ENCODE results near the gene TMEM129.
A peak's percentile ranks its signal among the peaks of the same experiment; 100 is the strongest.

The TMEM129 gene

GRCh38 chr4:1762264-1763010 lies 41.3 kb upstream of the TMEM129 start:
- TF ChIP-seq GATA2 (IDR thresholded peaks at IDR 0.05; ENCODE audit: low read depth, low read length) (no peak), GATA3 (IDR thresholded peaks at IDR 0.05; ENCODE audit: low read depth, low read length) (no peak)

- TF ChIP-seq GATA3 (IDR thresholded peaks at IDR 0.05; ENCODE audit: low read depth, low read length), result no peak
- no peak for TF ChIP-seq GATA2 (IDR thresholded peaks at IDR 0.05; ENCODE audit: low read depth, low read length)
These were observed 40.1 kb upstream of the TMEM129 start for GRCh38 chr4:1761130-1761689.

GRCh38 chr4:1760521-1761071 lies 39.5 kb upstream of the TMEM129 start:
- TF ChIP-seq GATA3 (IDR thresholded peaks at IDR 0.05; ENCODE audit: low read depth, low read length) (no peak), GATA2 (IDR thresholded peaks at IDR 0.05; ENCODE audit: low read depth, low read length) (no peak)

- TF ChIP-seq GATA3 (IDR thresholded peaks at IDR 0.05; ENCODE audit: low read depth, low read length) (no peak), GATA2 (IDR thresholded peaks at IDR 0.05; ENCODE audit: low read depth, low read length) (no peak)
These were observed 38.7 kb upstream of the TMEM129 start for GRCh38 chr4:1759818-1760223.

GRCh38 chr4:1759170-1759817 lies 38.2 kb upstream of the TMEM129 start:
- no peak for TF ChIP-seq GATA3 (IDR thresholded peaks at IDR 0.05; ENCODE audit: low read depth, low read length)
- no peak for TF ChIP-seq GATA2 (IDR thresholded peaks at IDR 0.05; ENCODE audit: low read depth, low read length)

GRCh38 chr4:1758306-1759121 lies 37.4 kb upstream of the TMEM129 start:
- TF ChIP-seq GATA2 (IDR thresholded peaks at IDR 0.05; ENCODE audit: low read depth, low read length), result no peak
- TF ChIP-seq GATA3 (IDR thresholded peaks at IDR 0.05; ENCODE audit: low read depth, low read length), result no peak

GRCh38 chr4:1757836-1758235 lies 36.7 kb upstream of the TMEM129 start:
- no peak for TF ChIP-seq GATA2 (IDR thresholded peaks at IDR 0.05; ENCODE audit: low read depth, low read length)
- TF ChIP-seq GATA3 (IDR thresholded peaks at IDR 0.05; ENCODE audit: low read depth, low read length), result no peak

GRCh38 chr4:1756893-1757779 lies 36.0 kb upstream of the TMEM129 start:
- TF ChIP-seq GATA3 (IDR thresholded peaks at IDR 0.05; ENCODE audit: low read depth, low read length) (no peak), GATA2 (IDR thresholded peaks at IDR 0.05; ENCODE audit: low read depth, low read length) (no peak)

GRCh38 chr4:1756079-1756478 lies 35.0 kb upstream of the TMEM129 start:
- TF ChIP-seq GATA2 (IDR thresholded peaks at IDR 0.05; ENCODE audit: low read depth, low read length), result no peak
- TF ChIP-seq GATA3 (IDR thresholded peaks at IDR 0.05; ENCODE audit: low read depth, low read length), result no peak

GRCh38 chr4:1755297-1755696 lies 34.2 kb upstream of the TMEM129 start:
- no peak for TF ChIP-seq GATA3 (IDR thresholded peaks at IDR 0.05; ENCODE audit: low read depth, low read length)
- TF ChIP-seq GATA2 (IDR thresholded peaks at IDR 0.05; ENCODE audit: low read depth, low read length), result no peak

- TF ChIP-seq GATA2 (IDR thresholded peaks at IDR 0.05; ENCODE audit: low read depth, low read length) (peak; percentile 84), GATA3 (IDR thresholded peaks at IDR 0.05; ENCODE audit: low read depth, low read length) (no peak)
These were observed 33.2 kb upstream of the TMEM129 start for GRCh38 chr4:1754336-1754735.

GRCh38 chr4:1753697-1754311 lies 32.7 kb upstream of the TMEM129 start:
- TF ChIP-seq GATA3 (IDR thresholded peaks at IDR 0.05; ENCODE audit: low read depth, low read length), result no peak
- TF ChIP-seq GATA2 (IDR thresholded peaks at IDR 0.05; ENCODE audit: low read depth, low read length), result no peak

All from SH-SY5Y (cell line).